IMR-90 (cell line): ENCODE data around the gene SGK1. TPM values are rescaled to one million over a fixed set of nuclear protein-coding genes. Genes with fewer than 3 reads are reported as not detected.

Experiments used
- ATAC-seq: fragments of 200-7000 bp; cut with Tn5 transposase; 2 replicates; pipeline ENCODE4 v1.9.1; 2020; ENCODE audit warnings: low read depth, mild to moderate bottlenecking, moderate library complexity
- BruUV-seq: library from RNA; stranded (reverse); fragments of 400-500 nt; replicated peaks from 2 replicates; lab custom pipeline; 2021; lab: Mats Ljungman, UMichigan
- CTCF ChIA-PET: fragments of 300-600 bp; formaldehyde crosslinking; extraction: SDS; loops from one replicate; lab custom pipeline; 2021; ENCODE audit warnings: antibody characterized with exemption; lab: Yijun Ruan, JAX
- POLR2A ChIA-PET: fragments of 300-600 bp; sonication (Branson Sonifier 250); formaldehyde crosslinking; loops from one replicate; lab custom pipeline; 2022; ENCODE audit warnings: antibody characterized with exemption; ENCODE audit not compliant: unreplicated experiment; lab: Charles Lee
- DNase-seq: peaks from one replicate; pipeline ENCODE4 v3.0.0; 2013
- H2AFZ ChIP-seq: replicated peaks from 2 replicates; pipeline ENCODE3; 2013; ENCODE audit warnings: low read length, mild to moderate bottlenecking; ENCODE audit not compliant: poor library complexity
- H2AK5ac ChIP-seq: 2 replicates; pipeline ENCODE4 v1.6.1; 2013; ENCODE audit warnings: low read depth, low read length, inconsistent platforms
- H2AK9ac ChIP-seq: replicated peaks from 2 replicates; pipeline ENCODE3; 2013; ENCODE audit warnings: mild to moderate bottlenecking, low read depth, low read length, moderate library complexity; ENCODE audit not compliant: poor library complexity
- H2BK120ac ChIP-seq: 2 replicates; pipeline ENCODE4 v1.6.1; 2013; ENCODE audit warnings: low read depth, low read length, inconsistent platforms
- H2BK15ac ChIP-seq: 3 replicates; pipeline ENCODE4 v1.6.1; 2013; ENCODE audit warnings: low read depth, low read length, inconsistent platforms
- H2BK20ac ChIP-seq: 2 replicates; pipeline ENCODE4 v1.6.1; 2013; ENCODE audit warnings: low read depth, mild to moderate bottlenecking, inconsistent platforms, low read length, moderate library complexity
- H2BK5ac ChIP-seq: 2 replicates; pipeline ENCODE4 v1.6.1; 2013; ENCODE audit warnings: mild to moderate bottlenecking, low read depth, low read length, inconsistent platforms; ENCODE audit not compliant: poor library complexity, severe bottlenecking
- H3K14ac ChIP-seq: replicated peaks from 2 replicates; pipeline ENCODE4 v1.6.1; 2013; ENCODE audit warnings: low read depth, low read length, inconsistent platforms
- H3K18ac ChIP-seq: 2 replicates; pipeline ENCODE4 v1.6.1; 2013; ENCODE audit warnings: low read depth, low read length, control low read depth
- H3K23ac ChIP-seq: 2 replicates; pipeline ENCODE4 v1.6.1; 2013; ENCODE audit warnings: low read depth, low read length, inconsistent platforms
- H3K27ac ChIP-seq: 2 replicates; pipeline ENCODE4 v1.5.1; 2013; ENCODE audit warnings: mild to moderate bottlenecking, control low read depth, low read length; ENCODE audit not compliant: insufficient read depth
- H3K27me3 ChIP-seq: 2 replicates; pipeline ENCODE4 v1.6.1; 2013; ENCODE audit warnings: low read length; ENCODE audit not compliant: control insufficient read depth, insufficient read depth
- H3K36me3 ChIP-seq: 2 replicates; pipeline ENCODE4 v1.6.1; 2013; ENCODE audit warnings: low read length, mixed read lengths; ENCODE audit not compliant: control insufficient read depth, insufficient read depth
- H3K4ac ChIP-seq: 2 replicates; pipeline ENCODE4 v1.6.1; 2013; ENCODE audit warnings: low read depth, low read length, inconsistent platforms
- H3K4me1 ChIP-seq: 2 replicates; pipeline ENCODE4 v1.6.1; 2013; ENCODE audit warnings: low read length, mixed read lengths; ENCODE audit not compliant: control insufficient read depth, insufficient read depth
- H3K4me2 ChIP-seq: 2 replicates; pipeline ENCODE4 v1.6.1; 2013; ENCODE audit warnings: low read depth, mild to moderate bottlenecking, control low read depth, low read length, moderate library complexity
- H3K4me3 ChIP-seq: 2 replicates; pipeline ENCODE4 v1.5.1; 2013; ENCODE audit warnings: low read depth, mild to moderate bottlenecking, control low read depth, low read length, moderate library complexity; ENCODE audit not compliant: insufficient read depth
- H3K56ac ChIP-seq: 2 replicates; pipeline ENCODE4 v1.6.1; 2013; ENCODE audit warnings: low read length, inconsistent platforms; ENCODE audit not compliant: insufficient read depth; ENCODE audit errors: extremely low read depth
- H3K79me1 ChIP-seq, 2 experiments: 2 replicates each; pipeline ENCODE4 v1.6.1; 2013; ENCODE audit warnings: low read length in 2 of 2, inconsistent platforms in 1 of 2, low read depth in 1 of 2
- H3K9ac ChIP-seq: 2 replicates; pipeline ENCODE4 v1.6.1; 2013; ENCODE audit warnings: low read depth, low read length, control low read depth
- H3K9me1 ChIP-seq: 2 replicates; pipeline ENCODE4 v1.6.1; 2013; ENCODE audit warnings: low read length, inconsistent platforms; ENCODE audit not compliant: insufficient read depth
- H3K9me3 ChIP-seq: 2 replicates; pipeline ENCODE4 v1.6.1; 2013; ENCODE audit warnings: low read length; ENCODE audit not compliant: control insufficient read depth, insufficient read depth
- H4K20me1 ChIP-seq: 2 replicates; pipeline ENCODE4 v1.6.1; 2013; ENCODE audit warnings: low read length, inconsistent platforms; ENCODE audit not compliant: insufficient read depth
- H4K5ac ChIP-seq: 2 replicates; pipeline ENCODE4 v1.6.1; 2013; ENCODE audit warnings: mild to moderate bottlenecking, low read depth, low read length, control low read depth
- H4K8ac ChIP-seq, 2 experiments: 2 replicates each; pipeline ENCODE4 v1.6.1; 2013; ENCODE audit warnings: low read depth in 2 of 2, low read length in 2 of 2, control low read depth in 1 of 2, inconsistent platforms in 1 of 2
- H4K91ac ChIP-seq: 2 replicates; pipeline ENCODE4 v1.6.1; 2013; ENCODE audit warnings: low read depth, low read length, inconsistent platforms; ENCODE audit not compliant: insufficient read depth
- CEBPB ChIP-seq: IDR thresholded peaks from 2 replicates; pipeline ENCODE4 v1.6.1; 2012; ENCODE audit warnings: low read depth, low read length, improper control_type of control experiment
- CHD1 ChIP-seq: IDR thresholded peaks from 2 replicates; pipeline ENCODE4 v1.6.1; 2012; ENCODE audit warnings: low read depth, low read length, improper control_type of control experiment
- CTCF ChIP-seq: conservative IDR thresholded peaks from 2 replicates; pipeline ENCODE4 v1.5.1; 2012; ENCODE audit warnings: mild to moderate bottlenecking, low read depth, low read length, improper control_type of control experiment
- ELK1 ChIP-seq: fragments of 150-350 bp; IDR thresholded peaks from 2 replicates; pipeline ENCODE4 v1.6.1; 2016; ENCODE audit warnings: low read depth, mild to moderate bottlenecking, low read length, moderate library complexity, borderline replicate concordance
- MXI1 ChIP-seq: IDR thresholded peaks from 2 replicates; pipeline ENCODE4 v1.6.1; 2012; ENCODE audit warnings: low read depth, mild to moderate bottlenecking, low read length, moderate library complexity, borderline replicate concordance
- NFE2L2 ChIP-seq: fragments of 150-350 bp; IDR thresholded peaks from 2 replicates; pipeline ENCODE4 v1.6.1; 2016; ENCODE audit warnings: low read depth, mild to moderate bottlenecking, low read length
- POLR2A ChIP-seq: IDR thresholded peaks from 2 replicates; pipeline ENCODE4 v1.6.1; 2012; ENCODE audit warnings: mild to moderate bottlenecking, low read depth, low read length
- RAD21 ChIP-seq: IDR thresholded peaks from 2 replicates; pipeline ENCODE4 v1.6.1; 2012; ENCODE audit warnings: low read length, improper control_type of control experiment
- RCOR1 ChIP-seq: IDR thresholded peaks from 2 replicates; pipeline ENCODE4 v1.6.1; 2012; ENCODE audit warnings: mild to moderate bottlenecking, low read length, improper control_type of control experiment; ENCODE audit not compliant: insufficient replicate concordance
- RFX5 ChIP-seq: IDR thresholded peaks from 2 replicates; pipeline ENCODE4 v1.8.0; 2012; ENCODE audit warnings: low read depth, mild to moderate bottlenecking, low read length, moderate library complexity
- SMC3 ChIP-seq: fragments of 150-350 bp; IDR thresholded peaks from 2 replicates; pipeline ENCODE4 v1.6.1; 2016; ENCODE audit warnings: low read depth, mild to moderate bottlenecking, antibody characterized with exemption, low read length, moderate library complexity
- USF2 ChIP-seq: fragments of 150-350 bp; IDR thresholded peaks from 2 replicates; pipeline ENCODE4 v1.6.1; 2017; ENCODE audit warnings: mild to moderate bottlenecking, antibody characterized with exemption, low read length, low read depth
- WGBS, 2 experiments: methylation state at CpG; one replicate each; pipeline versions ENCODE4 v1.1.5 to v1.1.7; 2013; ENCODE audit warnings: missing lambda C conversion rate in 2 of 2; ENCODE audit not compliant: insufficient read length in 1 of 2; ENCODE audit errors: extremely low coverage in 2 of 2; 5-methylcytosine and 5-hydroxymethylcytosine counted together
- dilution Hi-C: fragments of 300-500 bp; cut with HindIII; formaldehyde crosslinking; loops from one replicate; pipeline ENCODE4 v1.14.3; 2018; ENCODE audit warnings: low sequenced_read_pairs; ENCODE audit not compliant: unreplicated experiment
- in situ Hi-C: fragments of 300-500 bp; cut with MboI; formaldehyde crosslinking; loops from 3 replicates; pipeline ENCODE4 v1.14.3; 2019; ENCODE audit warnings: low sequenced_read_pairs, inconsistent platforms, mixed read lengths
- intact Hi-C: fragments of 100-400 bp; cut with micrococcal nuclease; formaldehyde crosslinking; loops from 2 replicates; pipeline ENCODE4 v1.10.0; 2022
- polyA plus RNA-seq, 3 experiments: library from polyadenylated mRNA; depleted of rRNA; stranded (reverse); fragments of >200 nt; gene quantifications; 2 replicates each; pipeline ENCODE4 v1.2.3, GENCODE V29; 2012; ENCODE audit warnings: low replicate concordance in 1 of 3
- total RNA-seq: library from RNA; depleted of rRNA; stranded (reverse); fragments of >200 nt; gene quantifications from 2 replicates; pipeline ENCODE4 v1.2.3, GENCODE V29; 2012

Gene SGK1
- total and polyA plus RNA-seq, 2 of the 4 experiments (the other 2 are of a cell fraction) = 121 to 255 TPM

GRCh38 chr6:134341999-134342567 is 24.2 kb upstream of the SGK1 start:
- Histone ChIP-seq H3K79me1 (no peaks in the 10 kb centered on the region), H4K91ac (no peak overlapping the region), H4K8ac (no peak overlapping the region), H3K27me3 (no peaks in the 10 kb centered on the region), H4K5ac (no peak overlapping the region), H2BK20ac (no peak overlapping the region), H3K36me3 (no peaks in the 10 kb centered on the region), H3K27ac (no peak overlapping the region), H2AK9ac (no peak overlapping the region), H2AK5ac (no peak overlapping the region), H2BK15ac (no peak overlapping the region), H3K4ac (no peak overlapping the region), H2BK120ac (no peak overlapping the region), H3K23ac (no peak overlapping the region), H3K9me1 (no peaks in the 10 kb centered on the region), H3K56ac (no peak overlapping the region), H3K14ac (no peak overlapping the region), H3K4me1 (no peaks in the 10 kb centered on the region), H3K4me2 (no peak overlapping the region), H3K4me3 (no peak overlapping the region), H2BK5ac (no peak overlapping the region), H3K9me3 (no peaks in the 10 kb centered on the region), H3K18ac (no peak overlapping the region), H2AFZ (no peak overlapping the region), H3K9ac (no peak overlapping the region), H4K20me1 (no peaks in the 10 kb centered on the region)
- in situ Hi-C loops = no loop called here
- BruUV-seq = no TSS peak
- ChIA-PET POLR2A (no interaction called here), CTCF (no interaction called here)
- dilution Hi-C loops = no loop called here
- intact Hi-C loops = no loop called here
- DNase-seq (no peak), ATAC-seq (no peak)
- 89% methylated on average over 3 of the region's 10 CpGs; no CpG with 5 or more reads in 1 of the 2 experiments for WGBS, 2 experiments
- TF ChIP-seq CHD1 (no peak), RFX5 (no peak), RCOR1 (no peak), CTCF (no peak), USF2 (no peak), NFE2L2 (no peak), SMC3 (no peak), RAD21 (no peak), ELK1 (no peak), CEBPB (no peak), POLR2A (no peak), MXI1 (no peak)
